ENCODE measurements around the gene LYPD4. TPM values are rescaled to one million over a fixed set of nuclear protein-coding genes. Genes with fewer than 3 reads are reported as not detected.

The LYPD4 gene
- total RNA-seq, 4 donors from 2014 or later: not detected

GRCh38 chr19:41793414-41793727 is 51.1 kb downstream of the LYPD4 start:
- no peak for TF ChIP-seq CTCF (IDR thresholded peaks at IDR 0.05; ENCODE audit: low read depth)

GRCh38 chr19:41792513-41793413 is 51.7 kb downstream of the LYPD4 start:
- TF ChIP-seq CTCF (IDR thresholded peaks at IDR 0.05; ENCODE audit: low read depth): no peak

Small RNA genes lying within 50 kb of the gene (small RNA-seq; reads per million reads assigned to genes)
- not detected for gene MIR6797

Other genes with a start within 250 kb of the LYPD4 start
- gene CEACAM4, start 217.6 kb downstream of the LYPD4 start, total RNA-seq: 1 to 10 TPM in 3 of 4 donors, not detected in 1; 1.9 to 3.6 (median 2.6) TPM
- gene CEACAM7, start 156.4 kb downstream of the LYPD4 start, total RNA-seq: 1 to 10 TPM in 1 of 4 donors, not detected in 3; 1.3 TPM
- gene CEACAM5, start 136.1 kb downstream of the LYPD4 start, total RNA-seq: 1 to 10 TPM in 1 of 4 donors, under 1 TPM in 1, not detected in 2; 0.17 to 1.6 TPM
- gene CEACAM6, start 89.2 kb downstream of the LYPD4 start, total RNA-seq: not detected
- gene CEACAM3, start 48.1 kb downstream of the LYPD4 start, total RNA-seq: under 1 TPM in 1 of 4 donors, not detected in 3; 0.68 TPM
- gene DMRTC2, start 359 bp upstream of the LYPD4 start, total RNA-seq: not detected
- 100 to 1,000 TPM; 653 to 927 (median 891) TPM for gene RPS19, start 15.6 kb upstream of the LYPD4 start, total RNA-seq
- gene CD79A, start 32.6 kb upstream of the LYPD4 start, total RNA-seq: under 1 TPM in 1 of 4 donors, not detected in 3; 0.51 TPM
- gene ARHGEF1, start 38.5 kb upstream of the LYPD4 start, total RNA-seq: 100 to 1,000 TPM in 1 of 4 donors, 10 to 100 TPM in 3; 34.1 to 106 (median 53.9) TPM
- under 1 TPM in 1 of 4 donors, not detected in 3; 0.22 TPM for gene ERFL, start 83.8 kb upstream of the LYPD4 start, total RNA-seq
- 100 to 1,000 TPM; 104 to 159 (median 137) TPM for gene RABAC1, start 114.6 kb upstream of the LYPD4 start, total RNA-seq
- not detected for gene ATP1A3, start 149.5 kb upstream of the LYPD4 start, total RNA-seq
- gene GRIK5, start 225.5 kb upstream of the LYPD4 start, total RNA-seq: under 1 TPM in 2 of 4 donors, not detected in 2; 0.22 to 0.33 TPM
- gene ZNF574, start 231.5 kb upstream of the LYPD4 start, total RNA-seq: 10 to 100 TPM in 2 of 4 donors, 1 to 10 TPM in 2; 8.2 to 11.7 (median 9.9) TPM

Measured in subcutaneous adipose tissue (tissue), 4 donors.